Measurements from ENCODE around the gene INTU. TPM values are rescaled to one million over a fixed set of nuclear protein-coding genes. Genes with fewer than 3 reads are reported as not detected.

INTU gene
- total RNA-seq, 2 donors from 2014 or later = 0.12 to 0.60 TPM

GRCh38 chr4:127660284-127660885, 27.6 kb downstream of the INTU start:
- DNase-seq = no peak
- no peaks in the 10 kb centered on the region for H3K27me3 Mint-ChIP-seq (ENCODE audit: low read depth)

GRCh38 chr4:127667116-127667515, 34.4 kb downstream of the INTU start:
- H3K27me3 Mint-ChIP-seq (ENCODE audit: low read depth) = no peaks in the 10 kb centered on the region
- H3K36me3 Mint-ChIP-seq (ENCODE audit: insufficient read depth in 2 of 2) = no peaks in the 10 kb centered on the region
- H3K4me3 Mint-ChIP-seq = no peak overlapping the region
- no peak overlapping the region for H3K27ac Mint-ChIP-seq
- H3K4me1 Mint-ChIP-seq (ENCODE audit: low read depth) = no peaks in the 10 kb centered on the region
- ATAC-seq (replicated peaks in 1 of 2) (no peak), DNase-seq (no peak)
- H3K9me3 Mint-ChIP-seq = peaks cover 0 to 1% of the 10 kb centered on the region in 2 donors

More at GRCh38 chr4:127660284-127660885, 27.6 kb downstream of the INTU start:
- Mint-ChIP-seq H3K36me3 (ENCODE audit: insufficient read depth in 2 of 2) (no peaks in the 10 kb centered on the region), H3K4me1 (ENCODE audit: low read depth) (no peaks in the 10 kb centered on the region), H3K4me3 (no peak overlapping the region), H3K9me3 (no peaks in the 10 kb centered on the region), H3K27ac (no peak overlapping the region)
- no peak for ATAC-seq (replicated peaks in 1 of 2)

- H3K27ac Mint-ChIP-seq = no peak overlapping the region
- no peak overlapping the region for H3K4me3 Mint-ChIP-seq
- no peak for ATAC-seq (replicated peaks in 1 of 2)
Observed at GRCh38 chr4:127667772-127668171, 35.0 kb downstream of the INTU start.

GRCh38 chr4:127668770-127669169, 36.0 kb downstream of the INTU start:
- H3K9me3 Mint-ChIP-seq = peaks cover 0 to 1% of the 10 kb centered on the region in 2 donors
- no peaks in the 10 kb centered on the region for H3K36me3 Mint-ChIP-seq (ENCODE audit: insufficient read depth in 2 of 2)
- no peaks in the 10 kb centered on the region for H3K27me3 Mint-ChIP-seq (ENCODE audit: low read depth)
- H3K4me1 Mint-ChIP-seq (ENCODE audit: low read depth) = no peaks in the 10 kb centered on the region
- ATAC-seq (replicated peaks in 1 of 2) (no peak), DNase-seq (no peak)
- H3K27ac Mint-ChIP-seq = no peak overlapping the region
- H3K4me3 Mint-ChIP-seq = no peak overlapping the region

More at GRCh38 chr4:127667772-127668171, 35.0 kb downstream of the INTU start:
- Mint-ChIP-seq H3K27me3 (ENCODE audit: low read depth) (no peaks in the 10 kb centered on the region), H3K9me3 (peaks cover 0 to 1% of the 10 kb centered on the region in 2 donors), H3K36me3 (ENCODE audit: insufficient read depth in 2 of 2) (no peaks in the 10 kb centered on the region), H3K4me1 (ENCODE audit: low read depth) (no peaks in the 10 kb centered on the region)
- DNase-seq = no peak

- no peak for ATAC-seq (replicated peaks in 1 of 2)
- H3K27me3 Mint-ChIP-seq (ENCODE audit: low read depth) = no peaks in the 10 kb centered on the region
Observed at GRCh38 chr4:127669691-127670090, 36.9 kb downstream of the INTU start.

GRCh38 chr4:127672111-127672510, 39.4 kb downstream of the INTU start:
- Mint-ChIP-seq H3K9me3 (peaks cover 0 to 1% of the 10 kb centered on the region in 2 donors), H3K4me1 (ENCODE audit: low read depth) (no peaks in the 10 kb centered on the region), H3K4me3 (no peak overlapping the region), H3K27ac (no peak overlapping the region), H3K36me3 (ENCODE audit: insufficient read depth in 2 of 2) (no peaks in the 10 kb centered on the region), H3K27me3 (ENCODE audit: low read depth) (no peaks in the 10 kb centered on the region)
- ATAC-seq (replicated peaks in 1 of 2) = no peak
- DNase-seq = no peak

More at GRCh38 chr4:127669691-127670090, 36.9 kb downstream of the INTU start:
- no peaks in the 10 kb centered on the region for H3K36me3 Mint-ChIP-seq (ENCODE audit: insufficient read depth in 2 of 2)
- peaks cover 0 to 1% of the 10 kb centered on the region in 2 donors for H3K9me3 Mint-ChIP-seq
- no peak for DNase-seq
- no peak overlapping the region for H3K27ac Mint-ChIP-seq
- no peaks in the 10 kb centered on the region for H3K4me1 Mint-ChIP-seq (ENCODE audit: low read depth)
- no peak overlapping the region for H3K4me3 Mint-ChIP-seq

- DNase-seq (no peak), ATAC-seq (replicated peaks in 1 of 2) (no peak)
- no peaks in the 10 kb centered on the region for H3K9me3 Mint-ChIP-seq
- H3K4me1 Mint-ChIP-seq (ENCODE audit: low read depth) = no peaks in the 10 kb centered on the region
- no peaks in the 10 kb centered on the region for H3K36me3 Mint-ChIP-seq (ENCODE audit: insufficient read depth in 2 of 2)
- no peak overlapping the region for H3K4me3 Mint-ChIP-seq
- peaks cover 7% of the 10 kb centered on the region for H3K27me3 Mint-ChIP-seq (ENCODE audit: low read depth)
- H3K27ac Mint-ChIP-seq = no peak overlapping the region
Observed at GRCh38 chr4:127685292-127685691, 52.5 kb downstream of the INTU start.

- H3K27me3 Mint-ChIP-seq (ENCODE audit: low read depth) = peaks cover 7% of the 10 kb centered on the region
- H3K4me1 Mint-ChIP-seq (ENCODE audit: low read depth) = no peaks in the 10 kb centered on the region
- H3K4me3 Mint-ChIP-seq = no peak overlapping the region
- no peak for ATAC-seq (replicated peaks in 1 of 2)
- H3K27ac Mint-ChIP-seq = no peak overlapping the region
- no peak for DNase-seq
- H3K9me3 Mint-ChIP-seq = no peaks in the 10 kb centered on the region
- H3K36me3 Mint-ChIP-seq (ENCODE audit: insufficient read depth in 2 of 2) = no peaks in the 10 kb centered on the region
Observed at GRCh38 chr4:127686658-127687057, 53.9 kb downstream of the INTU start.

GRCh38 chr4:127687580-127687979, 54.8 kb downstream of the INTU start:
- no peak overlapping the region for H3K4me3 Mint-ChIP-seq
- H3K4me1 Mint-ChIP-seq (ENCODE audit: low read depth) = no peaks in the 10 kb centered on the region
- no peaks in the 10 kb centered on the region for H3K36me3 Mint-ChIP-seq (ENCODE audit: insufficient read depth in 2 of 2)
- DNase-seq = no peak
- no peak for ATAC-seq (replicated peaks in 1 of 2)
- no peak overlapping the region for H3K27ac Mint-ChIP-seq
- H3K9me3 Mint-ChIP-seq = no peaks in the 10 kb centered on the region
- peaks cover 7% of the 10 kb centered on the region for H3K27me3 Mint-ChIP-seq (ENCODE audit: low read depth)

GRCh38 chr4:127698789-127699200, 66.0 kb downstream of the INTU start:
- Mint-ChIP-seq H3K9me3 (peaks cover under 1 to 2% of the 10 kb centered on the region in 2 donors), H3K27ac (no peak overlapping the region), H3K36me3 (ENCODE audit: insufficient read depth in 2 of 2) (peaks cover 0 to 2% of the 10 kb centered on the region in 2 donors), H3K4me1 (ENCODE audit: low read depth) (no peaks in the 10 kb centered on the region), H3K4me3 (no peak overlapping the region), H3K27me3 (ENCODE audit: low read depth) (peaks cover 6% of the 10 kb centered on the region)
- ATAC-seq (replicated peaks in 1 of 2) (peak in 1 of 2 donors; percentile 54), DNase-seq (no peak)

GRCh38 chr4:127708985-127709384, 76.2 kb downstream of the INTU start:
- H3K4me3 Mint-ChIP-seq = no peak overlapping the region
- ATAC-seq (replicated peaks in 1 of 2) (no peak), DNase-seq (no peak)
- peaks cover 8% of the 10 kb centered on the region for H3K27me3 Mint-ChIP-seq (ENCODE audit: low read depth)
- H3K27ac Mint-ChIP-seq = no peak overlapping the region
- no peaks in the 10 kb centered on the region for H3K36me3 Mint-ChIP-seq (ENCODE audit: insufficient read depth in 2 of 2)
- no peaks in the 10 kb centered on the region for H3K4me1 Mint-ChIP-seq (ENCODE audit: low read depth)
- no peaks in the 10 kb centered on the region for H3K9me3 Mint-ChIP-seq

GRCh38 chr4:127709456-127709855, 76.7 kb downstream of the INTU start:
- DNase-seq = no peak
- Mint-ChIP-seq H3K36me3 (ENCODE audit: insufficient read depth in 2 of 2) (no peaks in the 10 kb centered on the region), H3K4me3 (no peak overlapping the region), H3K27me3 (ENCODE audit: low read depth) (peaks cover 8% of the 10 kb centered on the region), H3K27ac (no peak overlapping the region), H3K9me3 (no peaks in the 10 kb centered on the region), H3K4me1 (ENCODE audit: low read depth) (no peaks in the 10 kb centered on the region)
- ATAC-seq (replicated peaks in 1 of 2) = no peak

GRCh38 chr4:127730142-127730913, 97.6 kb downstream of the INTU start, which contains the start of gene SLC25A31:
Gene SLC25A31 (plus strand): TSS chr4:127730400. CDS start chr4:127730546, 146 bp downstream.
- H3K9me3 Mint-ChIP-seq = no peaks in the 10 kb centered on the region
- H3K27me3 Mint-ChIP-seq (ENCODE audit: low read depth) = no peaks in the 10 kb centered on the region
- no peak for DNase-seq
- ATAC-seq (replicated peaks in 1 of 2) = no peak
- H3K4me1 Mint-ChIP-seq (ENCODE audit: low read depth) = no peaks in the 10 kb centered on the region
- H3K27ac Mint-ChIP-seq = no peak within 1 kb of the TSS
- no peaks in the 10 kb centered on the region for H3K36me3 Mint-ChIP-seq (ENCODE audit: insufficient read depth in 2 of 2)
- H3K4me3 Mint-ChIP-seq = no peak within 1 kb of the TSS

Data from activated T-cell treated with anti-CD3 and anti-CD28 coated beads, Interleukin-2, amount 50 U/mL, for 72 hours (primary cell).